ENCODE results near the gene NAXD.

NAXD gene

DNA sequence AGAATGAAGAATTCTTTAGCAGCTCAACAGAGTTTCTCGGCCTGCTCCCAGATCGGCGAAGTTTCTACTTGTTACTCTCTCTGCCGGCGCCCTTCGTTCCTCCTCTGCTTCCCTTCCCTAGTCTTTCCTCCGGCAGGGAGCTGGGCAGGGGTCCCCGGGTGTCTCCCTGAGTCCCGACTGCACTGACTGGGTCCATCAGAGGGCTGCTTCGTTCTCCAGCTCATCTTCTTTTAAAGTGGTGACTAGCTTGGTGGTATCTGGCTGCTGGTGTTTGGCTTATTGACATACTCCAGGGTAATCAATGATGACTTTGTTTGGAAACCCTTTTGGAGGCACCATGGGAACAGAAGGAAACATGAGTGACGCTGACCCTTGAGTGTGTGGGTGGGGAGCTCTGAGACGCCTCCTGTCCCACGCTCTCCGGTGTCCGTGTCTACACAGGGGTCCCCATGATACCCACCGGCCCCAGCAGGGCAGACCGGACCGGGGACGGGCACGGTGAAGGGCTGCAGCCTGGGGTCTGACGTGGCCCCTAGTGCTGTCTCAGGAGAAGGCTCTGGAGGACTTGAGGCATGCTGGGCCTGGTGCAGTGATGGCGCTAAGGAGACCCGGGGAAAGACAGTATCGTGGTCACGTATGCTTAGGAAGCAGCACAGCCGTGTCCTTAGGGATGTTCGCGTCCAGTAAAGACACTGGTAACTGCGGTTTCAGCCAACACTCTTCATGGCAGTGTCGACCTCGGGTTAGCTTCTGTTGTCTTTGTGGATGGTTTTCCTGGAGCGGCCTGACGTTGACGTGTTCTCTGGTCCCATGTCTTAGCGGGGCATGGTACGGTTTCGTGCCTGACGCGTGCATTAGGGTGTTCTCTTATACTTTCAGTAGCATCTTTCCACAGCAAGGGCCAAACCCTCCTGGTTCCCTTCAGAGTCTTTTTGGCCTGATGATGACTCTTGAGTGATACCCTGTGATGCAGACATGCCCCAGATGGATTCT lies 23.8 kb downstream of the NAXD start:
- no peak for DNase-seq (ENCODE audit: extremely low read depth, low read depth)
- no peak overlapping the region for H3K4me3 ChIP-seq (replicated peaks; ENCODE audit: low read depth, low read length)
- no peak for TF ChIP-seq CTCF (IDR thresholded peaks at IDR 0.05; ENCODE audit: low read depth, low read length, missing control alignments)

DNA sequence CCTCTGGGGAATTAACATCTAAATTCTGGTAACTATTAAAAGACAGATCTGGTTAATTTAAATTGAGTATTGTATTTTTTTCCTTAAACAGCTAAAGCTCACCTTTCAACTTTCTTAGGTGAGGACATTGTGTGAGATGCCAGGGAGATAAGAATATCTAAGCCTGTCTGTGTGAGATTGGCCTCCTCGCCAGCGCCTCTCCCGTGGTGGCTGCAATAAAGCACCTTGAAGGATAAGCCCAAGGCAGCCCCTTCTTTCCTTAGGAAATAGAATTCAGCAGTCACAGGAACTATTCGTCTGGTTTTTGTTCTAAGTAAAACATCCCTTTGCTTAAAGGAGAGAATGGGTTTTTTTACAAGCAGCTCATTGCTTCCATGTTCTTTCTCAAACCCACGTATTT lies 24.6 kb downstream of the NAXD start:
- H3K4me3 ChIP-seq (replicated peaks; ENCODE audit: low read depth, low read length), result no peak overlapping the region
- no peak for DNase-seq (ENCODE audit: extremely low read depth, low read depth)
- TF ChIP-seq CTCF (IDR thresholded peaks at IDR 0.05; ENCODE audit: low read depth, low read length, missing control alignments), result no peak

- DNase-seq (ENCODE audit: extremely low read depth, low read depth), result no peak
- H3K4me3 ChIP-seq (replicated peaks; ENCODE audit: low read depth, low read length), result no peak overlapping the region
- TF ChIP-seq CTCF (IDR thresholded peaks at IDR 0.05; ENCODE audit: low read depth, low read length, missing control alignments), result no peak
Measured at GRCh38 chr13:110640591-110641029, 25.3 kb downstream of the NAXD start.

GRCh38 chr13:110641055-110642015 lies 26.0 kb downstream of the NAXD start:
- H3K4me3 ChIP-seq (replicated peaks; ENCODE audit: low read depth, low read length), result no peak overlapping the region
- no peak for TF ChIP-seq CTCF (IDR thresholded peaks at IDR 0.05; ENCODE audit: low read depth, low read length, missing control alignments)
- DNase-seq (ENCODE audit: extremely low read depth, low read depth), result no peak

DNA sequence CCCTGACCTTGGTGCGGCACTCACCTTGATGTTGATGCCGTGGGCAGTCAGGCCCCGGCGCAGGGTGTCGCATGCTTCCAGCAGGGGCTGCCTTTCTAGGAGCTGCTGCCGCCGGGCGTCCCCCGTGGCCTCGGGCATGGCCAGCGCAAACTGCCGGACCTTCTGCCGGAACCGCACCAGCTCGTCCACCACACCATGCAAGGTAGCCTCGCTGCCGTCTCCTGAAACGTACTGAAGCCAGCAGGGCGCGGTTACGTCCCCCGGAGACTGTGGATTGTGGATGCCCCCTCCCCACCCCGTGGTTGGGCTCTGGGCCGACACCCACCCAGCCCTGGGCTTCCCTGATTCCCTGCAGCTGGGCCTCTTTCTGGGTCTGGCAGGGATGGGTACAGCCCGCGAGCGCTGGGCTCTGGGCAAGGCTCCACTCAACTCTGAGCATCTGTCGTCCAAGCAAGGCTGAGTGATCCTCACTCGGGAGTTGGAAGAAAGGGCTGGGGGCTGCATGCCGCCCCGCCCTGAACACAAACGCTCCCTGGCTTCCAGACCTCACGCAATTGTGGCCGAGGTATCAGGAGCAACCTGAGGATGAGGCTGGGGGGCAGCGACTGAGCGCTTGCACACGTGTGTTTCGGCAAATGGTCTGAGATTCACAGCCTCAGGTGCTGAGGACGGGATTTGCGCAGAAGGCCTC lies 27.1 kb downstream of the NAXD start:
- H3K4me3 ChIP-seq (replicated peaks; ENCODE audit: low read depth, low read length), result no peak overlapping the region
- no peak for TF ChIP-seq CTCF (IDR thresholded peaks at IDR 0.05; ENCODE audit: low read depth, low read length, missing control alignments)
- no peak for DNase-seq (ENCODE audit: extremely low read depth, low read depth)

GRCh38 chr13:110643324-110643723 lies 28.0 kb downstream of the NAXD start:
- H3K4me3 ChIP-seq (replicated peaks; ENCODE audit: low read depth, low read length), result no peak overlapping the region
- DNase-seq (ENCODE audit: extremely low read depth, low read depth), result no peak
- no peak for TF ChIP-seq CTCF (IDR thresholded peaks at IDR 0.05; ENCODE audit: low read depth, low read length, missing control alignments)

Measured in HFF-Myc (cell line).